ENCODE results near the gene CLDN1. TPM values are rescaled to one million over a fixed set of nuclear protein-coding genes. Genes with fewer than 3 reads are reported as not detected.

The CLDN1 gene
- total and polyA plus RNA-seq, 2 of the 13 experiments (the other 11 are each of a cell fraction or from before 2014, with no cell fraction given): 42.7 to 51.6 TPM

GRCh38 chr3:190330936-190331734, 8.9 kb upstream of the CLDN1 start (continued):
- TF ChIP-seq LCORL (IDR thresholded peaks at IDR 0.05) (peak; percentile 53; the same call in 1 of the 2 replicates), LCORL (CRISPR knock-in tag; IDR thresholded peaks at IDR 0.05) (peak; percentile 84), ATF1 (CRISPR knock-in tag; IDR thresholded peaks at IDR 0.05) (peak; percentile 64), ZNF879 (CRISPR knock-in tag; IDR thresholded peaks at IDR 0.05) (no peak), PRDM10 (CRISPR knock-in tag; IDR thresholded peaks at IDR 0.05; ENCODE audit: low read depth) (no peak), PHF20 (CRISPR knock-in tag; IDR thresholded peaks at IDR 0.05) (no peak), ZNF580 (CRISPR knock-in tag; IDR thresholded peaks at IDR 0.05; ENCODE audit: borderline replicate concordance, low read depth) (no peak; the same call in 1 of the 2 replicates), TRIM22 (IDR thresholded peaks at IDR 0.05) (no peak), GRHL1 (CRISPR knock-in tag; conservative IDR thresholded peaks at IDR 0.05) (no peak), ZNF20 (CRISPR knock-in tag; IDR thresholded peaks at IDR 0.05) (no peak), MTA3 (CRISPR knock-in tag; IDR thresholded peaks at IDR 0.05) (no peak), ZBTB39 (CRISPR knock-in tag; IDR thresholded peaks at IDR 0.05) (peak; percentile 88), ZFX (CRISPR knock-in tag; IDR thresholded peaks at IDR 0.05; ENCODE audit: low read depth) (no peak), ZNF512B (CRISPR knock-in tag; IDR thresholded peaks at IDR 0.05; ENCODE audit: borderline replicate concordance) (no peak; the same call in 1 of the 2 replicates)
- TF ChIP-seq, protein P1, sequence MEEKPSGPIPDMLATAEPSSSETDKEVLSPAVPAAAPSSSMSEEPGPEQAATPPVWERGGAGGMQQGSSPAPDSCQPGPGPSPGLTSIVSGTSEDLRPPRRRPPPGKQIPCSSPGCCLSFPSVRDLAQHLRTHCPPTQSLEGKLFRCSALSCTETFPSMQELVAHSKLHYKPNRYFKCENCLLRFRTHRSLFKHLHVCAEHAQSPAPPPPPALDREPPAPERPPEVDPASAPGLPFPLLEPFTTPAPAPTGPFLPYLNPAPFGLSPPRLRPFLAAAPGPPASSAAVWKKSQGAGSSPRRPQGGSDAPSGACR (CRISPR knock-in tag; IDR thresholded peaks at IDR 0.05): peak; percentile 82; the same call in 1 of the 2 replicates
